Measurements from ENCODE around the gene ELK3. TPM values are rescaled to one million over a fixed set of nuclear protein-coding genes. Genes with fewer than 3 reads are reported as not detected.

ELK3 gene
- total and polyA plus RNA-seq, 2 experiments from 2014 or later = 5.5 to 8.3 TPM

GRCh38 chr12:96186607-96187301 is 7.4 kb upstream of the ELK3 start:
- H3K4me2 ChIP-seq = no peak overlapping the region
- ATAC-seq (no peak), DNase-seq (ENCODE audit: low spot score) (no peak)
- no peaks in the 10 kb centered on the region for H3K79me2 ChIP-seq (replicated peaks; ENCODE audit: insufficient read depth)
- no peak overlapping the region for H3K4me3 ChIP-seq
- no peaks in the 10 kb centered on the region for H3K36me3 Mint-ChIP-seq (ENCODE audit: low read depth)
- no peak overlapping the region for H3K27ac Mint-ChIP-seq
- no peaks in the 10 kb centered on the region for H3K27me3 ChIP-seq (ENCODE audit: insufficient read depth)
- peaks cover 3% of the 10 kb centered on the region for H3K27me3 Mint-ChIP-seq (ENCODE audit: insufficient read depth, low read depth, poor library complexity)
- no peak overlapping the region for H3K4me3 Mint-ChIP-seq
- no peaks in the 10 kb centered on the region for H3K9me3 Mint-ChIP-seq
- TF ChIP-seq STAT1 (IDR thresholded peaks at IDR 0.05; ENCODE audit: unreplicated experiment) (no peak), JUNB (IDR thresholded peaks at IDR 0.05; ENCODE audit: unreplicated experiment) (no peak), ZNF114 (CRISPR knock-in tag; IDR thresholded peaks at IDR 0.05) (no peak), CREB1 (CRISPR knock-in tag; IDR thresholded peaks at IDR 0.05; ENCODE audit: low read depth) (no peak), NANOG (IDR thresholded peaks at IDR 0.05; ENCODE audit: borderline replicate concordance) (no peak), ZNF331 (CRISPR knock-in tag; IDR thresholded peaks at IDR 0.05; ENCODE audit: low read depth) (no peak), EZH2 (IDR thresholded peaks at IDR 0.05; ENCODE audit: low read depth, unreplicated experiment) (no peak), EZH2phosphoT487 (IDR thresholded peaks at IDR 0.05; ENCODE audit: unreplicated experiment) (no peak), POLR2AphosphoS5 (IDR thresholded peaks at IDR 0.05; ENCODE audit: low read depth) (no peak), ETS1 (IDR thresholded peaks at IDR 0.05) (no peak)
- TF ChIP-seq, protein P1, sequence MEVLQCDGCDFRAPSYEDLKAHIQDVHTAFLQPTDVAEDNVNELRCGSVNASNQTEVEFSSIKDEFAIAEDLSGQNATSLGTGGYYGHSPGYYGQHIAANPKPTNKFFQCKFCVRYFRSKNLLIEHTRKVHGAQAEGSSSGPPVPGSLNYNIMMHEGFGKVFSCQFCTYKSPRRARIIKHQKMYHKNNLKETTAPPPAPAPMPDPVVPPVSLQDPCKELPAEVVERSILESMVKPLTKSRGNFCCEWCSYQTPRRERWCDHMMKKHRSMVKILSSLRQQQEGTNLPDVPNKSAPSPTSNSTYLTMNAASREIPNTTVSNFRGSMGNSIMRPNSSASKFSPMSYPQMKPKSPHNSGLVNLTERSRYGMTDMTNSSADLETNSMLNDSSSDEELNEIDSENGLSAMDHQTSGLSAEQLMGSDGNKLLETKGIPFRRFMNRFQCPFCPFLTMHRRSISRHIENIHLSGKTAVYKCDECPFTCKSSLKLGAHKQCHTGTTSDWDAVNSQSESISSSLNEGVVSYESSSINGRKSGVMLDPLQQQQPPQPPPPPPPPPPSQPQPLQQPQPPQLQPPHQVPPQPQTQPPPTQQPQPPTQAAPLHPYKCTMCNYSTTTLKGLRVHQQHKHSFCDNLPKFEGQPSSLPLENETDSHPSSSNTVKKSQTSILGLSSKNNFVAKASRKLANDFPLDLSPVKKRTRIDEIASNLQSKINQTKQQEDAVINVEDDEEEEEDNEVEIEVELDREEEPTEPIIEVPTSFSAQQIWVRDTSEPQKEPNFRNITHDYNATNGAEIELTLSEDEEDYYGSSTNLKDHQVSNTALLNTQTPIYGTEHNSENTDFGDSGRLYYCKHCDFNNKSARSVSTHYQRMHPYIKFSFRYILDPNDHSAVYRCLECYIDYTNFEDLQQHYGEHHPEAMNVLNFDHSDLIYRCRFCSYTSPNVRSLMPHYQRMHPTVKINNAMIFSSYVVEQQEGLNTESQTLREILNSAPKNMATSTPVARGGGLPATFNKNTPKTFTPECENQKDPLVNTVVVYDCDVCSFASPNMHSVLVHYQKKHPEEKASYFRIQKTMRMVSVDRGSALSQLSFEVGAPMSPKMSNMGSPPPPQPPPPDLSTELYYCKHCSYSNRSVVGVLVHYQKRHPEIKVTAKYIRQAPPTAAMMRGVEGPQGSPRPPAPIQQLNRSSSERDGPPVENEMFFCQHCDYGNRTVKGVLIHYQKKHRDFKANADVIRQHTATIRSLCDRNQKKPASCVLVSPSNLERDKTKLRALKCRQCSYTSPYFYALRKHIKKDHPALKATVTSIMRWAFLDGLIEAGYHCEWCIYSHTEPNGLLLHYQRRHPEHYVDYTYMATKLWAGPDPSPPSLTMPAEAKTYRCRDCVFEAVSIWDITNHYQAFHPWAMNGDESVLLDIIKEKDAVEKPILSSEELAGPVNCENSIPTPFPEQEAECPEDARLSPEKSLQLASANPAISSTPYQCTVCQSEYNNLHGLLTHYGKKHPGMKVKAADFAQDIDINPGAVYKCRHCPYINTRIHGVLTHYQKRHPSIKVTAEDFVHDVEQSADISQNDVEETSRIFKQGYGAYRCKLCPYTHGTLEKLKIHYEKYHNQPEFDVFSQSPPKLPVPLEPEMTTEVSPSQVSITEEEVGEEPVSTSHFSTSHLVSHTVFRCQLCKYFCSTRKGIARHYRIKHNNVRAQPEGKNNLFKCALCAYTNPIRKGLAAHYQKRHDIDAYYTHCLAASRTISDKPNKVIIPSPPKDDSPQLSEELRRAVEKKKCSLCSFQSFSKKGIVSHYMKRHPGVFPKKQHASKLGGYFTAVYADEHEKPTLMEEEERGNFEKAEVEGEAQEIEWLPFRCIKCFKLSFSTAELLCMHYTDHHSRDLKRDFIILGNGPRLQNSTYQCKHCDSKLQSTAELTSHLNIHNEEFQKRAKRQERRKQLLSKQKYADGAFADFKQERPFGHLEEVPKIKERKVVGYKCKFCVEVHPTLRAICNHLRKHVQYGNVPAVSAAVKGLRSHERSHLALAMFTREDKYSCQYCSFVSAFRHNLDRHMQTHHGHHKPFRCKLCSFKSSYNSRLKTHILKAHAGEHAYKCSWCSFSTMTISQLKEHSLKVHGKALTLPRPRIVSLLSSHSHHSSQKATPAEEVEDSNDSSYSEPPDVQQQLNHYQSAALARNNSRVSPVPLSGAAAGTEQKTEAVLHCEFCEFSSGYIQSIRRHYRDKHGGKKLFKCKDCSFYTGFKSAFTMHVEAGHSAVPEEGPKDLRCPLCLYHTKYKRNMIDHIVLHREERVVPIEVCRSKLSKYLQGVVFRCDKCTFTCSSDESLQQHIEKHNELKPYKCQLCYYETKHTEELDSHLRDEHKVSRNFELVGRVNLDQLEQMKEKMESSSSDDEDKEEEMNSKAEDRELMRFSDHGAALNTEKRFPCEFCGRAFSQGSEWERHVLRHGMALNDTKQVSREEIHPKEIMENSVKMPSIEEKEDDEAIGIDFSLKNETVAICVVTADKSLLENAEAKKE (CRISPR knock-in tag; IDR thresholded peaks at IDR 0.05) = no peak
- TF ChIP-seq, protein P2, sequence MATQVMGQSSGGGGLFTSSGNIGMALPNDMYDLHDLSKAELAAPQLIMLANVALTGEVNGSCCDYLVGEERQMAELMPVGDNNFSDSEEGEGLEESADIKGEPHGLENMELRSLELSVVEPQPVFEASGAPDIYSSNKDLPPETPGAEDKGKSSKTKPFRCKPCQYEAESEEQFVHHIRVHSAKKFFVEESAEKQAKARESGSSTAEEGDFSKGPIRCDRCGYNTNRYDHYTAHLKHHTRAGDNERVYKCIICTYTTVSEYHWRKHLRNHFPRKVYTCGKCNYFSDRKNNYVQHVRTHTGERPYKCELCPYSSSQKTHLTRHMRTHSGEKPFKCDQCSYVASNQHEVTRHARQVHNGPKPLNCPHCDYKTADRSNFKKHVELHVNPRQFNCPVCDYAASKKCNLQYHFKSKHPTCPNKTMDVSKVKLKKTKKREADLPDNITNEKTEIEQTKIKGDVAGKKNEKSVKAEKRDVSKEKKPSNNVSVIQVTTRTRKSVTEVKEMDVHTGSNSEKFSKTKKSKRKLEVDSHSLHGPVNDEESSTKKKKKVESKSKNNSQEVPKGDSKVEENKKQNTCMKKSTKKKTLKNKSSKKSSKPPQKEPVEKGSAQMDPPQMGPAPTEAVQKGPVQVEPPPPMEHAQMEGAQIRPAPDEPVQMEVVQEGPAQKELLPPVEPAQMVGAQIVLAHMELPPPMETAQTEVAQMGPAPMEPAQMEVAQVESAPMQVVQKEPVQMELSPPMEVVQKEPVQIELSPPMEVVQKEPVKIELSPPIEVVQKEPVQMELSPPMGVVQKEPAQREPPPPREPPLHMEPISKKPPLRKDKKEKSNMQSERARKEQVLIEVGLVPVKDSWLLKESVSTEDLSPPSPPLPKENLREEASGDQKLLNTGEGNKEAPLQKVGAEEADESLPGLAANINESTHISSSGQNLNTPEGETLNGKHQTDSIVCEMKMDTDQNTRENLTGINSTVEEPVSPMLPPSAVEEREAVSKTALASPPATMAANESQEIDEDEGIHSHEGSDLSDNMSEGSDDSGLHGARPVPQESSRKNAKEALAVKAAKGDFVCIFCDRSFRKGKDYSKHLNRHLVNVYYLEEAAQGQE (IDR thresholded peaks at IDR 0.05; ENCODE audit: unreplicated experiment) = no peak
- TF ChIP-seq, protein P3, sequence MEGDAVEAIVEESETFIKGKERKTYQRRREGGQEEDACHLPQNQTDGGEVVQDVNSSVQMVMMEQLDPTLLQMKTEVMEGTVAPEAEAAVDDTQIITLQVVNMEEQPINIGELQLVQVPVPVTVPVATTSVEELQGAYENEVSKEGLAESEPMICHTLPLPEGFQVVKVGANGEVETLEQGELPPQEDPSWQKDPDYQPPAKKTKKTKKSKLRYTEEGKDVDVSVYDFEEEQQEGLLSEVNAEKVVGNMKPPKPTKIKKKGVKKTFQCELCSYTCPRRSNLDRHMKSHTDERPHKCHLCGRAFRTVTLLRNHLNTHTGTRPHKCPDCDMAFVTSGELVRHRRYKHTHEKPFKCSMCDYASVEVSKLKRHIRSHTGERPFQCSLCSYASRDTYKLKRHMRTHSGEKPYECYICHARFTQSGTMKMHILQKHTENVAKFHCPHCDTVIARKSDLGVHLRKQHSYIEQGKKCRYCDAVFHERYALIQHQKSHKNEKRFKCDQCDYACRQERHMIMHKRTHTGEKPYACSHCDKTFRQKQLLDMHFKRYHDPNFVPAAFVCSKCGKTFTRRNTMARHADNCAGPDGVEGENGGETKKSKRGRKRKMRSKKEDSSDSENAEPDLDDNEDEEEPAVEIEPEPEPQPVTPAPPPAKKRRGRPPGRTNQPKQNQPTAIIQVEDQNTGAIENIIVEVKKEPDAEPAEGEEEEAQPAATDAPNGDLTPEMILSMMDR (conservative IDR thresholded peaks at IDR 0.05; ENCODE audit: low read depth in 2 of 2) = no peak
- H3K36me3 ChIP-seq (ENCODE audit: insufficient read depth) = no peaks in the 10 kb centered on the region
- no peaks in the 10 kb centered on the region for H4K20me1 ChIP-seq (replicated peaks; ENCODE audit: insufficient read depth)
- no peaks in the 10 kb centered on the region; the same call in 1 of the 2 replicates for H3K9me2 ChIP-seq (ENCODE audit: insufficient read depth)
- H3K4me1 ChIP-seq (ENCODE audit: insufficient read depth) = no peaks in the 10 kb centered on the region
- H3F3A ChIP-seq (replicated peaks; ENCODE audit: low read depth) = no peaks in the 10 kb centered on the region
- H3K4me1 Mint-ChIP-seq = peaks cover 5% of the 10 kb centered on the region; the same call in 2 of the 3 replicates
- peak overlapping the region; percentile 63; the same call in 1 of the 2 replicates for H2AFZ ChIP-seq
- H3K27ac ChIP-seq (ENCODE audit: low read depth) = no peak overlapping the region

All from GM23338 (cell line).